Duodenal mucosa (tissue), 2 donors: ENCODE measurements around the gene ZEB2.
A peak's percentile ranks its signal among the peaks of the same experiment; 100 is the strongest.

Source experiments
- H3K27ac ChIP-seq: one replicate; pipeline ENCODE4 v1.7.0; 2013; ENCODE audit warnings: low read depth, low read length
- H3K27me3 ChIP-seq, 2 donors: one replicate each; pipeline ENCODE4 v1.7.0; 2013; ENCODE audit warnings: low read length in 2 of 2, control low read depth in 1 of 2; ENCODE audit not compliant: insufficient read depth in 2 of 2, control insufficient read depth in 1 of 2
- H3K36me3 ChIP-seq, 2 donors: one replicate each; pipeline ENCODE4 v1.7.0; 2013; ENCODE audit warnings: low read length in 2 of 2, control low read depth in 1 of 2; ENCODE audit not compliant: insufficient read depth in 2 of 2, control insufficient read depth in 1 of 2
- H3K4me1 ChIP-seq, 2 donors: one replicate each; pipeline ENCODE4 v1.7.0; 2013; ENCODE audit warnings: low read length in 2 of 2, control low read depth in 1 of 2; ENCODE audit not compliant: insufficient read depth in 2 of 2, control insufficient read depth in 1 of 2
- H3K4me3 ChIP-seq, 2 donors: one replicate each; pipeline ENCODE4 v1.7.0; 2013; ENCODE audit warnings: low read length in 2 of 2, low read depth in 1 of 2
- H3K9ac ChIP-seq, 2 donors: one replicate each; pipeline ENCODE4 v1.7.0; 2013; ENCODE audit warnings: low read length in 2 of 2, low read depth in 1 of 2
- H3K9me3 ChIP-seq, 2 donors: one replicate each; pipeline ENCODE4 v1.7.0; 2013; ENCODE audit warnings: low read length in 2 of 2, control low read depth in 1 of 2; ENCODE audit not compliant: control insufficient read depth in 1 of 2

ZEB2 gene

GRCh38 chr2:144454466-144455287 lies 65.2 kb downstream of the ZEB2 start:
- Histone ChIP-seq H3K4me1 (peaks cover 8 to 36% of the 10 kb centered on the region in 2 donors), H3K27me3 (peaks cover 0 to 8% of the 10 kb centered on the region in 2 donors), H3K9ac (no peak overlapping the region), H3K36me3 (no peaks in the 10 kb centered on the region), H3K4me3 (no peak overlapping the region), H3K27ac (no peak overlapping the region), H3K9me3 (no peaks in the 10 kb centered on the region)

GRCh38 chr2:144453486-144454158 lies 66.3 kb downstream of the ZEB2 start:
- H3K9me3 ChIP-seq, result no peaks in the 10 kb centered on the region
- H3K4me1 ChIP-seq, result peaks cover 8 to 30% of the 10 kb centered on the region in 2 donors
- H3K9ac ChIP-seq, result no peak overlapping the region
- H3K4me3 ChIP-seq, result no peak overlapping the region
- peaks cover 0 to 8% of the 10 kb centered on the region in 2 donors for H3K27me3 ChIP-seq
- H3K27ac ChIP-seq, result no peak overlapping the region
- no peaks in the 10 kb centered on the region for H3K36me3 ChIP-seq

GRCh38 chr2:144452989-144453336 lies 67.0 kb downstream of the ZEB2 start:
- Histone ChIP-seq H3K4me1 (peaks cover 8 to 32% of the 10 kb centered on the region in 2 donors), H3K36me3 (no peaks in the 10 kb centered on the region), H3K27ac (no peak overlapping the region), H3K9me3 (no peaks in the 10 kb centered on the region), H3K4me3 (no peak overlapping the region), H3K9ac (no peak overlapping the region), H3K27me3 (peaks cover 0 to 8% of the 10 kb centered on the region in 2 donors)

GRCh38 chr2:144452169-144452988 lies 67.5 kb downstream of the ZEB2 start:
- Histone ChIP-seq H3K36me3 (no peaks in the 10 kb centered on the region), H3K9me3 (no peaks in the 10 kb centered on the region), H3K4me3 (no peak overlapping the region), H3K4me1 (peaks cover 8 to 32% of the 10 kb centered on the region in 2 donors), H3K27me3 (peaks cover 0 to 8% of the 10 kb centered on the region in 2 donors), H3K9ac (no peak overlapping the region), H3K27ac (no peak overlapping the region)

- peaks cover 0 to 8% of the 10 kb centered on the region in 2 donors for H3K27me3 ChIP-seq
- no peak overlapping the region for H3K27ac ChIP-seq
- no peak overlapping the region for H3K9ac ChIP-seq
- no peaks in the 10 kb centered on the region for H3K9me3 ChIP-seq
- no peak overlapping the region for H3K4me3 ChIP-seq
- H3K4me1 ChIP-seq, result peaks cover 8 to 27% of the 10 kb centered on the region in 2 donors
- no peaks in the 10 kb centered on the region for H3K36me3 ChIP-seq
Measured at GRCh38 chr2:144451443-144451842, 68.5 kb downstream of the ZEB2 start.

- H3K9ac ChIP-seq, result no peak overlapping the region
- H3K9me3 ChIP-seq, result no peaks in the 10 kb centered on the region
- peaks cover 0 to 17% of the 10 kb centered on the region in 2 donors for H3K4me1 ChIP-seq
- peak overlapping the region; percentile 20 for H3K27ac ChIP-seq
- no peaks in the 10 kb centered on the region for H3K36me3 ChIP-seq
- H3K4me3 ChIP-seq, result peak overlapping the region in 1 of 2 donors; percentile 32
- H3K27me3 ChIP-seq, result peaks cover 0 to under 1% of the 10 kb centered on the region in 2 donors
Measured at GRCh38 chr2:144449028-144449406, 70.9 kb downstream of the ZEB2 start.

- Histone ChIP-seq H3K27ac (no peak overlapping the region), H3K4me3 (peak overlapping the region in 1 of 2 donors; percentile 32), H3K9ac (no peak overlapping the region), H3K4me1 (peaks cover 0 to 16% of the 10 kb centered on the region in 2 donors), H3K27me3 (no peaks in the 10 kb centered on the region), H3K9me3 (no peaks in the 10 kb centered on the region), H3K36me3 (no peaks in the 10 kb centered on the region)
Measured at GRCh38 chr2:144448389-144449027, 71.4 kb downstream of the ZEB2 start.

GRCh38 chr2:144447535-144447934 lies 72.4 kb downstream of the ZEB2 start:
- Histone ChIP-seq H3K4me1 (peaks cover 0 to 15% of the 10 kb centered on the region in 2 donors), H3K9ac (no peak overlapping the region), H3K9me3 (no peaks in the 10 kb centered on the region), H3K4me3 (no peak overlapping the region), H3K36me3 (no peaks in the 10 kb centered on the region), H3K27ac (no peak overlapping the region), H3K27me3 (no peaks in the 10 kb centered on the region)

- peaks cover 0 to 8% of the 10 kb centered on the region in 2 donors for H3K4me1 ChIP-seq
- H3K4me3 ChIP-seq, result no peak overlapping the region
- no peaks in the 10 kb centered on the region for H3K9me3 ChIP-seq
- no peak overlapping the region for H3K9ac ChIP-seq
- H3K36me3 ChIP-seq, result no peaks in the 10 kb centered on the region
- no peaks in the 10 kb centered on the region for H3K27me3 ChIP-seq
- H3K27ac ChIP-seq, result no peak overlapping the region
Measured at GRCh38 chr2:144446136-144446535, 73.8 kb downstream of the ZEB2 start.
